Endothelial cell of umbilical vein (primary cell): ENCODE results near the gene URGCP. TPM values are rescaled to one million over a fixed set of nuclear protein-coding genes. Genes with fewer than 3 reads are reported as not detected.

Experiments
- BruUV-seq: library from RNA; stranded (reverse); fragments of 400-500 nt; replicated peaks from 2 replicates; lab custom pipeline; 2021; lab: Mats Ljungman, UMichigan
- CTCF ChIA-PET: fragments of 300-600, 350-600 bp; sonication (Branson Sonifier 250); formaldehyde crosslinking; loops from one replicate; lab custom pipeline; 2021; ENCODE audit warnings: antibody characterized with exemption, inconsistent platforms; lab: Charles Lee
- POLR2A ChIA-PET: fragments of 300-600, 350-600 bp; sonication (Branson Sonifier 250); formaldehyde crosslinking; loops from one replicate; lab custom pipeline; 2021; ENCODE audit warnings: antibody characterized with exemption, inconsistent platforms; lab: Charles Lee
- DNase-seq: peaks from one replicate; pipeline ENCODE4 v3.0.0-alpha.2; 2011; ENCODE audit warnings: low read depth, low spot score
- FAIRE-seq: peaks from 2 replicates; lab custom pipeline; 2011; peaks lifted over from hg19 to GRCh38; lab: Jason Lieb, UNC
- H2AFZ ChIP-seq: 2 replicates; pipeline ENCODE4 v1.6.0; 2012; ENCODE audit warnings: low read depth, low read length, control low read depth, inconsistent platforms
- H3K27ac ChIP-seq: 2 replicates; pipeline ENCODE4 v1.5.1; 2011; ENCODE audit warnings: low read depth, mild to moderate bottlenecking, control low read depth, low read length, moderate library complexity; ENCODE audit not compliant: insufficient read depth
- H3K27me3 ChIP-seq, 2 experiments: 2 replicates each; pipeline versions ENCODE4 v1.6.0 to v1.6.1; 2011; ENCODE audit warnings: low read length in 2 of 2, mixed read lengths in 1 of 2; ENCODE audit not compliant: control insufficient read depth in 2 of 2, insufficient read depth in 2 of 2
- H3K36me3 ChIP-seq, 2 experiments: 2 replicates in 1 of 2; 3 replicates in 1 of 2; pipeline ENCODE4 v1.5.1; 2011; ENCODE audit warnings: low read length in 2 of 2, mild to moderate bottlenecking in 1 of 2, moderate library complexity in 1 of 2; ENCODE audit not compliant: control insufficient read depth in 2 of 2, insufficient read depth in 2 of 2; ENCODE audit errors: extremely low read depth in 1 of 2
- H3K4me1 ChIP-seq: 3 replicates; pipeline ENCODE4 v1.5.1; 2011; ENCODE audit warnings: mild to moderate bottlenecking, low read length; ENCODE audit not compliant: control insufficient read depth, insufficient read depth; ENCODE audit errors: extremely low read depth
- H3K4me2 ChIP-seq: 2 replicates; pipeline ENCODE4 v1.6.1; 2011; ENCODE audit warnings: low read length, control low read depth, mixed read lengths; ENCODE audit not compliant: insufficient read depth
- H3K4me3 ChIP-seq, 3 experiments: fragments of 200-600 bp in 1 of 3; sonication (generic), shearing (Covaris generic) in 1 of 3; replicated peaks in 1 of 3; 2 replicates each; pipeline ENCODE4 v1.5.1; 2011 to 2016; ENCODE audit warnings: control low read depth in 3 of 3, low read length in 3 of 3, mild to moderate bottlenecking in 2 of 3, inconsistent platforms in 1 of 3, low read depth in 1 of 3, moderate library complexity in 1 of 3; ENCODE audit not compliant: insufficient read depth in 1 of 3
- H3K79me2 ChIP-seq: 2 replicates; pipeline ENCODE4 v1.6.0; 2012; ENCODE audit warnings: low read length, inconsistent platforms; ENCODE audit not compliant: control insufficient read depth, insufficient read depth
- H3K9ac ChIP-seq: replicated peaks from 2 replicates; pipeline ENCODE3; 2011; ENCODE audit warnings: low read length, control low read depth; ENCODE audit not compliant: insufficient read depth; ENCODE audit errors: extremely low read depth
- H3K9me1 ChIP-seq: replicated peaks from 3 replicates; pipeline ENCODE4 v1.6.0; 2011; ENCODE audit warnings: mild to moderate bottlenecking, low read length; ENCODE audit not compliant: control insufficient read depth, insufficient read depth; ENCODE audit errors: extremely low read depth
- H3K9me3 ChIP-seq: replicated peaks from 2 replicates; pipeline ENCODE4 v1.5.1; 2012; ENCODE audit warnings: low read length, inconsistent platforms; ENCODE audit not compliant: control insufficient read depth, insufficient read depth
- H4K20me1 ChIP-seq: replicated peaks from 2 replicates; pipeline ENCODE3; 2011; ENCODE audit warnings: mild to moderate bottlenecking, low read length; ENCODE audit not compliant: control insufficient read depth, insufficient read depth; ENCODE audit errors: extremely low read depth
- EZH2 ChIP-seq: IDR thresholded peaks from 2 replicates; pipeline ENCODE4 v1.6.1; 2012; ENCODE audit warnings: borderline replicate concordance, low read depth, mild to moderate bottlenecking, moderate library complexity, low read length, inconsistent platforms; ENCODE audit not compliant: severe bottlenecking
- GATA2 ChIP-seq: IDR thresholded peaks from 2 replicates; pipeline ENCODE4 v1.7.0; 2011; ENCODE audit warnings: low read depth, mild to moderate bottlenecking, moderate library complexity, mixed read lengths, low read length; ENCODE audit not compliant: insufficient read length, insufficient read depth
- JUN ChIP-seq: IDR thresholded peaks from 2 replicates; pipeline ENCODE4 v1.6.1; 2011; ENCODE audit warnings: borderline replicate concordance, low read depth; ENCODE audit not compliant: insufficient read length, insufficient read depth
- MAX ChIP-seq: IDR thresholded peaks from 2 replicates; pipeline ENCODE4 v1.6.1; 2011; ENCODE audit not compliant: insufficient read depth, insufficient read length
- POLR2AphosphoS5 ChIP-seq: IDR thresholded peaks from 2 replicates; pipeline ENCODE4 v1.6.1; 2012; ENCODE audit warnings: low read depth, mild to moderate bottlenecking, control low read depth, low read length, moderate library complexity; ENCODE audit not compliant: insufficient read depth
- dilution Hi-C: fragments of 300-500 bp; cut with MboI; formaldehyde crosslinking; loops from one replicate; pipeline ENCODE4 v1.15.0; 2019; ENCODE audit warnings: low sequenced_read_pairs; ENCODE audit not compliant: extremely low pct_ligation_motif_present
- intact Hi-C: fragments of 100-400 bp; cut with micrococcal nuclease; formaldehyde crosslinking; loops from one replicate; pipeline ENCODE4 v1.10.0; 2022
- polyA plus RNA-seq, 4 experiments: library from polyadenylated mRNA; depleted of rRNA in 3 of 4; stranded (reverse) in 3 of 4; unstranded in 1 of 4; fragments of >200 nt; gene quantifications; 2 replicates each; pipeline versions ENCODE4 v1.2.1 to v1.2.3, GENCODE V29; 2011 to 2012; ENCODE audit warnings: missing spikeins in 1 of 4
- total RNA-seq: library from RNA; stranded (reverse); gene quantifications from 2 replicates; pipeline ENCODE4 v1.2.3, GENCODE V29; 2021

Gene URGCP
- total and polyA plus RNA-seq, 2 donors (not counting 3 experiments of a cell fraction or from before 2014, with no cell fraction given): 13.1 to 25.3 TPM

DNA sequence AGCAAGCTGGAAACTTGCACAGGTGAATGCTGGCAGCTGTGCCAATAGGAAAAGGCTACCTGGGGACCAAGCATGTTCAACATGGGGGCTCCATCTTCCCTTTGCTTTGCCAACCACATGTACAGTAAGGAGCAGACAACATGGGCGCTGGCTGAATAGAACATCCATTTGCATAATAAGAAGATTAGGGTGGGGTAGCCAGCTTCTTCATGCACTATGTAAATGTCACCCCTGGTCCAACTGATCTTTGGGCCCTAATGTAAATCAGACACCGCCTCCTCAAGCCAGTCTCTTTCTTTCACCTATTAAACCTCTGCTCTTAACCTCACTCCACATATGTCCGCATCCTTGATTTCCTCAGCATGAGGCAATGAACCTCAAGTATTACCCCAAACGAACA, 63.1 kb downstream of the URGCP start:
- Histone ChIP-seq H3K9me1 (no peaks in the 10 kb centered on the region), H3K79me2 (no peaks in the 10 kb centered on the region), H3K4me3 (no peak overlapping the region), H3K4me1 (no peaks in the 10 kb centered on the region), H3K4me2 (no peak overlapping the region), H3K27ac (no peak overlapping the region), H2AFZ (no peak overlapping the region), H3K27me3 (peaks cover 5% of the 10 kb centered on the region in 2 experiments), H3K36me3 (no peaks in the 10 kb centered on the region), H4K20me1 (no peaks in the 10 kb centered on the region), H3K9ac (no peak overlapping the region), H3K9me3 (no peaks in the 10 kb centered on the region)
- dilution Hi-C loops: no loop called here
- POLR2A ChIA-PET: no interaction called here
- no peak for TF ChIP-seq JUN
- no peak for TF ChIP-seq EZH2
- no peak for TF ChIP-seq MAX
- BruUV-seq: no TSS peak
- intact Hi-C loops: no loop called here
- CTCF ChIA-PET: interaction anchor here (1.5 to 2.1 kb wide), 2 partner anchors 16 to 260 kb away, joined by 3 to 5 read pairs; partner anchors contain the start of gene STK17A
- FAIRE-seq (no peak), DNase-seq (no peak)

GRCh38 chr7:43838201-43838658, 68.2 kb downstream of the URGCP start:
- peak overlapping the region; percentile 5 for H3K9ac ChIP-seq

More at GRCh38 chr7:43838201-43838658, 68.2 kb downstream of the URGCP start:
- H3K4me1 ChIP-seq: no peaks in the 10 kb centered on the region
- H3K9me3 ChIP-seq: no peaks in the 10 kb centered on the region
- H3K79me2 ChIP-seq: no peaks in the 10 kb centered on the region
- TF ChIP-seq GATA2: no peak
- TF ChIP-seq POLR2AphosphoS5: no peak
- H3K4me2 ChIP-seq: no peak overlapping the region
- POLR2A ChIA-PET: interaction anchor here (0.6 to 1.3 kb wide), 2 partner anchors 31 to 255 kb away, joined by 3 to 5 read pairs; partner anchors contain the start of genes MRPS24 and STK17A
- H3K27ac ChIP-seq: no peak overlapping the region
- CTCF ChIA-PET: interaction anchor here (0.7 to 2.6 kb wide), 16 partner anchors 10 to 897 kb away, joined by 3 to 38 read pairs (median 5); partner anchors contain the start of genes COA1 and STK17A
- BruUV-seq: no TSS peak
- peak overlapping the region; percentile 94 for H2AFZ ChIP-seq
- H3K36me3 ChIP-seq: no peaks in the 10 kb centered on the region
- H4K20me1 ChIP-seq: no peaks in the 10 kb centered on the region
- dilution Hi-C loops (no loop called here), intact Hi-C loops (loop anchor here (10.0 kb wide), 2 partner anchors 383 to 893 kb away; no protein-coding TSS in a partner anchor)
- H3K27me3 ChIP-seq: peaks cover 0 to 5% of the 10 kb centered on the region in 2 experiments
- no peaks in the 10 kb centered on the region for H3K9me1 ChIP-seq
- no peak for DNase-seq
- H3K4me3 ChIP-seq: no peak overlapping the region
- FAIRE-seq: no peak
